GM19035 (cell line): ENCODE data around the gene SRSF1.

Source experiments
- ATAC-seq: cut with Tn5 transposase; IDR thresholded peaks from one replicate; pipeline ENCODE4 v1.9.1; 2021; ENCODE audit not compliant: unreplicated experiment

The SRSF1 gene

DNA sequence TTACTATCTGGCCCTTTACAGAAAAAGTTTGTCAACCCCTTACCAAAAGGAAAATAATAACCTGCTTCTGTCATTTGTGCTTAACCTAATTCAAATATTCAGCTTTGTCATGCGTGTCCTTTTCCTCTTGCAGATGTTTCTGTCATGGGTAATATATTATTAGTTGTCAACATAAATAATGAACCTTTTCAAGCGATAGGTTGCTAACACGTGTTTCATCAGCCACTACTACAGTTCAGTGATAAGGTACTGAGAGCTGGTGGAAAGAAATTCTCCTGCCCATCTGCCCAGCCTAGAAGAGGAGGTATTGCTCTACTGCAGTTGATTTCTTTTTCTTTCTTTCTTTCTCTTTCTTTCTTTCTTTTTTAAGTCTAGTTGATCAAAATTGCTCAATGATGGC, 12.0 kb upstream of the SRSF1 start:
- ATAC-seq, result no peak

DNA sequence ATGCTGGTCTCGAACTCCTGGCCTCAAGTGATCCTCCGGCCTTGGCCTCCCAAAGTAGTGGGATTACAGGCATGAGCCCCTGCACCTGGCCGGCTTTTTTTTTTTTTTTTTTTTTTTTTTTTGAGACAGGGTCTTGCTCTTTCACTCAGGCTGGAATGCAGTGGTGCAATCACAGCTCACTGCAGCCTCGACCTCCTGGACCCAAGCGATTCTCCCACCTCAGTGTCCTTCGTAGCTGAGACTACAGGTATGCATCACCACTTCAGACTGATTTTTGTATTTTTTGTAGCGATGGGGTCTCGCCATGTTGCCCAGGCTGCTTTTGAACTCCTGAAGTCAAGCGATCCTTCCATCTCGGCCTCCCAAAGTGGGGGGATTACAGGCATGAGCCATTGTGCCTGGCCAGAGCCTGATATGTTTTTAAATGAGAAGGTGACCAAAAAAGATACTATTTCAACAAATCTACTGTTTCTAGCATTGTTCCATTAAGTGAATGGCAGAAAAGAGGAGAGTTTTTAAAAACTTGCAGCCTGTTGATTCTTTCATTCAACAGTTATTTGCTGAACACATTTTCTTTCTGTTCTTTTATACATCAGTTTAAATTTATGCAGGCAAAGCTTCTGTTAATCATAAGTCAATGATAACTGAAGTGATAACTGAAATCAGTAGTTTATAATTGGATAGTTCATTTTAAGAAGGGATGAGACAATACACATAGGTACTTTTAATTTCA, 3.2 kb upstream of the SRSF1 start:
- ATAC-seq, result no peak

DNA sequence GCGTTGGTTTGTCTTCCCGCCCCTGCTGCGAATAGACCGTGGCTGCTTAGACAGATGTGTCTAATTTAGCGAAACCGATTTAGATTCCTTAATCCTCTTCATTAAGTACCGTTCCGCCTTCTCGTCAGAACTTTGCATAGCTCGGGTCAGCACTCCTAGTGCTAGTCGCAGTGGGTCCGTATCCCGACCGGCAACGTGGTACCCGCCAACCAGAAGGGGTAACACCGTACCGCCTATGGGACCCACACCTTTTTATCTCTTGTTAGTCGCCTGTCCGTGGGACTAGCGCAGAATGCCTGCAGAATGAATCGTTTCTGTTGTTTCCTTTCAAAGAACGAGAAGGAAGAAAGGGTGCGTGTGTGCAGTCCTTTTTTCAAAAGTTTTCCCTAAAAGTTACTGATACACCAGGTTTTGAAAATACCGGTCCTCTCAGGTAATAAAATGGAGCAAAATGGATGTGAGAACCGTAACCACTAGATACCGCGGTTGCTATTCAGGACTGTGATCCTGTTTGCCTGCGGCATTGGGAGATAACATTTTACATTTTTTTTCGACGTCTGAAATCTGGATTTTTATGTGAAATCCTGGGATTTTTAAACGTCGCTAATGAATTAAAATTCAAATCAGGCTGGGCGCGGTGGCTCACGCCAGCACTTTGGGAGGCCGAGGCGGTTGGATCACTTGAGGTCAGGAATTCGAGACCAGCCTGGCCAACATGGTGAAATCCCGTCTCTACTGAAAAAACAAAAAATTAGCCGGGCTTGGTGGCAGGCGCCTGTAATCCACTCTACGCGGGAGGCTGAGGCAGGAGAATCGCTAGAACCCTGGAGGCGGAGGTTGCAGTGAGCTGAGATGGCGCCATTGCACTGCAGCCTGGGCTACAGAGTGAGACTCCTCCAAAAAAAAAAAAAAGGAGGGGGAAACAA, 998 bp upstream of the SRSF1 start:
- ATAC-seq, result peak; percentile 32

DNA sequence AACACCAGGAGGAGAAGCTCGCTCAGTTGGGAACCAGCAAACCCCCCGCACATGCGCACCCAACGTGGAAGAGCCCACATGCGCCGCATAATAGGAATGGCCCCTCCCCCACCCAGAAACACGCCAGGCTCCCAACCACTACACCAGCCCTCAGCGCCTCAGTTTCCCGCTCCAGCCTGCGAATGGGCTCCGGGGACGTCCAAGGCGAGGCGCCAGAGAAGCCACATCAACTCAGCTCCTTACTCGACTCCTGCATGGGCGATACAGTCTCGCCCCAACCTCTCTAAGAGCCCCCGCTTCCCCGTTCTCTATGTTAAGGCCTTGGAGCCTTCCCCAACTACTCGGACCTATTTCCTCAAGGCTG, 504 bp downstream of the SRSF1 start:
- peak; percentile 3 for ATAC-seq

DNA sequence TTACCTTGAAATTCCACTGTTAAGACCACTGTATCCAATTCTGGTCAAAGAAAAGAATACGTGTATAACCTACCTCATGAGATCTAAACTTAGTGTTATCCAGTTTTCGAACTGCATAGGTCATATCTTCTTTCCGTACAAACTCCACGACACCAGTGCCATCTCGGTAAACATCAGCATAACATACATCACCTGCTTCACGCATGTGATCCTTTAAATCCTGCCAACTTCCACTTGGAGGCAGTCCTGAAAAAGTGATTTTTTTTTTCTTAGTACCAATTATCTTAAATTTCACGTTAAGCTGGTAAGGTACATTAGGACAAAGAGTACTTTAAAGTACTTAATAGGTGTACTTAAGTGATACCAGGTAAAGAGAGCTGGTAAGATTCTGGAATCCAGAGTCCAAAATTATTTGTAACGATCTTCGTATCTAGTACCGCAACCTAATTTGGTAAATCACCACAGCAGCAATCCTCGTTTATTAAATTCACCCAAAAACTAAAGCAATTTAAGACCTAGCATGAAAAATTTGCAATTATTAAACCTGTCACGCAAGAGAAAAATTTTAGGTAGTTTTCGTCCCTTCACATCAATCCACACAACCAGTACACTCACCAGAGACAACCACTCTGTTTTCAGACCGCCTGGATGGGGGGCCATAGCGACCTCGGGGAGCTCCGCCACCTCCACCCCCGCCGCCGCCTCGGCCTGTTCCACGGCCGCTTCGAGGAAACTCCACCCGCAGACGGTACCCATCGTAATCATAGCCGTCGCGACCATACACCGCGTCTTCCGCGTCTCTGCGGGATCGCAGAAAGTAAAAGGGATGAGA, 1.1 kb downstream of the SRSF1 start:
- no peak for ATAC-seq

DNA sequence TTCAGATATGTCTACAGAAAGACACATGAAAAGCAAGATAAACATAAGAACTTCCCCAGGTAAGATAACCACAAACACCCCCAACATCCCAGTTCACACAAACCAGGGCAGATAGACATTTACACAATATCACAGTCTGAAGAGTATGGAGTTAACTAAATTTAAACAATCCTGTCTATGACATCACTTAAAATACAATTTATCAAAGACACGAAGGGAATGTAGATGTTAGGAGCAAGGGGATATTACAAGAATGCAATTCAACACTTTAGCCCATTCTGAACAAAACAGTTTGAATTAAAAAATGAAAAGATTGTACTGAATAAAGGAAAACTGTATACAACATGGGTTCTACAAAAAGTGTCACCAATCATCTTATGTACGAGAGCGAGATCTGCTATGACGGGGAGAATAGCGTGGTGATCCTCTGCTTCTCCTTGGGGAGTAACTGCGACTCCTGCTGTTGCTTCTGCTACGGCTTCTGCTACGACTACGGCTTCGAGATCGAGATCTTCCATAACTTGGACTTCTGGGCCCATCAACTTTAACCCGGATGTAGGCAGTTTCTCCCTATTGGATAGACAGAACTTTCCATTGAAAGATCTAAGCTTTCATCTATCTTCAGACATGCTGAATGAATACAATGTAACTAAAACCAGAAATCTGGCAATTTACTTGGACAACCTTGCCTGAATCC, 1.9 kb downstream of the SRSF1 start:
- no peak for ATAC-seq

DNA sequence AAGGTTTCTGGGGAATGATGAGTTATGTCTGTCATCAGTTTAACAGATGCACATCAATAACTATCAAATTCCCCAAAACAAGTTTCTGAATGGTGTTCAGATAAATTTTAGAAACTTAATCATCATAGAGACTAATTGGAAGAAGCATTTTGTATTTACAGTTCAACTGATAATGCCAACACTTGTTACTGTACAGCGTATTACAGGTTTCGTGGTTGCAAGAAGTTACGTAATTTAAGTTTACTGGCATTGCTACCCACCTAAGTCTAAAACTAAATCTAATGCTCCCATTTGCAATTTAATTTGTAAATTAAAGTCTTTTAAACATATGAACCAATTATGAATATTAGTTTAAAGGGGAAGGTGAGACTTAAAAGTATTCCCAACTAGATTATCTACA, 3.0 kb downstream of the SRSF1 start:
- no peak for ATAC-seq

DNA sequence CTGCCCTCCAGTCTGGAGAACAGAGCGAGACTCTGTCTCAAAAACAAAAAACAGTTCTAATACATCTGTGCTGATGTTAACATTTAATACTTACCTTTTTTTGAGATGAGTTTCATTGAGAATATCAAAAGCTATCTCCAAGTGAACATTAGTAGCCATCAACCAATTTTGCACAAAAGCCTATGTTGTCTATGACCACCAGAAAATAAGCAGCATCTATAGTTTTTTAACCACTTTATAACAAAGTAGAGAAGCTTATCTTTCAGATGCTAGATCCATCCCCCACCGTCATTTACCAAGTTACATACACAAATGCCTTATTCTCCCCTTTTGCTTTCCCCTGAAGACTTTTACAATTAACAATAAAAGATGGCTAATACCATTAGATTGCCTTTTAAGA, 4.1 kb downstream of the SRSF1 start:
- no peak for ATAC-seq

DNA sequence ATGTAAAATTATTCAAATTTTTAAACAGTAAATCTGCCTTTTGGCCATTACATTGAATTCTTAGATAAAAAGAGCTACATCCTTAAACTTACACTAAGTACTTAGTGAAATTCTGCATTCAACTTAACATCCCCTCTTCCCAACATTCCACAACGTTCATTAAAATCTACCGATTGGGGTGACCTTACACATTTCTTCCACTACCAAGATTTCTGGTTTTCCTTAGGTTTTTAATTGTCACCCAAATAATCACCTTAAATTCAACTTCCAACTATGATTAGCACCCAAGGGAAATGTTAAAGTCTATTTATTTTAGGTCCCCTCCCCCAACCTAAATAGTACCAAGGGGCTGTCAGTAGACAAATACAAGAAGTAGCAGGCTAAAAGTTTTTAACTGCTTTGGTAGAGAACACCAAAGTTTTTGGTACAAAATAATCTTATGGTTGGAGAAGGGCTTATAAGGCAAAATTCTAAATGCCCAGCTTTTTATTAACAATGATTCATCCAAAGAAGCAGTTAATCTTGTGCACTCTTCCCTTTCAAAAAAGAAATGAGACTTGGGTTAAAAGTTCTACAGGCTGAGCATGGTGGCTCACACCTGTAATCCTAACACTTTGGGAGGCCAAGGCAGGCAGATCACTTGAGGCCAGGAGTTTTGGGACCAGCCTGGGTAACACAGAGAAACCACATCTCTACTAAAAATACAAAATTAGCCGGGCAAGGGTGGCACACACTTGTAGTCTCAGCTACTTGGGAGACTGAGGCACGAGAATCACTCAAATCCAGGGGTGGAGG, 4.7 kb downstream of the SRSF1 start:
- ATAC-seq, result no peak

DNA sequence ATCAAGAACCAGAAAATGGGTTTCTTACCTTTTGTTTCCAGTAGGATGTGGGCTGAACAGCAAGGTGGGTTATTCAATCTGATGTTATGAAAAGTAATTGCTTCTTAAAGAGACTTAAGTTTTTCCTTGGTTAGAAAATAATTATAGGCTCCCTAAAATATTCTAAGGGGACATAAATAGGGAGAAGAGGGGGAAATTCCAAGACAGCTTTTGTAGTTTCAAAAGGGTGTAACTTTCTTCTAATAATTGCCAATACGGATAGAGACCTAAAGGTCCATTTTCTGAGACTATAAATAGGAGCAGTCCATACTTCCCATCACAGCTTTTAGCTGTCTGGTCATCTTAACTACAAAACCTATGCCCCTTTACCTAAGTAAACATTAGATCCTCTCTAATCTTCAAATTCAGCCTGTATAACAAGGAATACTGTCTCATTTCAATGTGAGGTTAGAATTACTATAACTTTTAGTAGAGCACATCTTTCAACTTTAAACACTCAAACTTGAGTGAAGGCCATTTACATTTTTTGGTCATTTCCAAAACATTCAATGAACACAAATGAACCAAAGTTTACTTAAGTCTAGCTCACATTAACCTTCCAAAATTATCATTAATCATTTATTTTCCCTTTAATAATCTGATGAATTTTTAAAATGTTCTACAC, 5.5 kb downstream of the SRSF1 start:
- no peak for ATAC-seq

DNA sequence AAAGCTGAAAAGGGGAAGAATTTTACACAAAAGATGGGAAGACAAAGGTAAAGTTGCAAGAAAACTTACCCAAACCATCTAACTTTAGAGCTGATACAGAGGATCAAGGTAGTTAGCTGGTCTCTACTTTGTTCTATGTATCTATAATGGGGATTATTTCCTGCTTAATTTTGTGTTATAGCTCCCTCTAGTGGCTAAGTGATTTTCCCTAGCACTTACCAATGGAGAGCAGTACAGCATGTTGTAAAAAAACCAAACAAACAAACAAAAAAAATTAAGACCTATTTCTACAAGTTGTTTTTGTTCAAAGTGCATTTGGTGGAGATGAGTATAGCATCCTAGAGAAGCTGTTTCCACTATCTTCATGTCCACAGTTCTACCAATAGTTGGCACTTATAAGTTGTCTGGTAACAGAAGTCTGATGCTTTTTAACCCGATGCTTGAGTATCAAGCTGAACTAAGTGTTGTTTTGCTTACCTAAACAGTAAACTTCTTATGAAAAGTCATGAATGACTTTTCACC, 7.5 kb downstream of the SRSF1 start:
- no peak for ATAC-seq

DNA sequence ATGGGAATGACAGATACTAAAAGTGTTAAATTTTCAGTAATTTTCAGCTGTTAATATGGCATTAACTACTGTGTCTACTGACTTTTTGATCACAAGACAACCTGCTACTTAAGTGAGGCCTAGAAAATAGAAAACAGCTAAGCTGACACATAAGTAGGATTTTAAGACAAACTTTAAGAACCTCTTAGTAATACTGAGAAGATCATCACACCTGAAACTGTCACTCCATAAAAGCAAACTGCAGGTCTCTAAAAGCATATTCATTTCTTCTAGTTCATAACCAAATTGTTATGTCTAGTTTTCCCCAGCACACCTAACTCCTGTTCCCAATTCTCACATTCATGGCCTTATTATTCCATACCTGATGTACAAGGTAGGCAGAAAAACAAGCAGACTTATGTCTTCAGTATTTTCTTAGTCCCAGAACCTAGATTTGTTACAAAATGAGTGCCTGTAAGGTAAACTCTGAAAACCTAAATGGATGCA, 8.0 kb downstream of the SRSF1 start:
- no peak for ATAC-seq

DNA sequence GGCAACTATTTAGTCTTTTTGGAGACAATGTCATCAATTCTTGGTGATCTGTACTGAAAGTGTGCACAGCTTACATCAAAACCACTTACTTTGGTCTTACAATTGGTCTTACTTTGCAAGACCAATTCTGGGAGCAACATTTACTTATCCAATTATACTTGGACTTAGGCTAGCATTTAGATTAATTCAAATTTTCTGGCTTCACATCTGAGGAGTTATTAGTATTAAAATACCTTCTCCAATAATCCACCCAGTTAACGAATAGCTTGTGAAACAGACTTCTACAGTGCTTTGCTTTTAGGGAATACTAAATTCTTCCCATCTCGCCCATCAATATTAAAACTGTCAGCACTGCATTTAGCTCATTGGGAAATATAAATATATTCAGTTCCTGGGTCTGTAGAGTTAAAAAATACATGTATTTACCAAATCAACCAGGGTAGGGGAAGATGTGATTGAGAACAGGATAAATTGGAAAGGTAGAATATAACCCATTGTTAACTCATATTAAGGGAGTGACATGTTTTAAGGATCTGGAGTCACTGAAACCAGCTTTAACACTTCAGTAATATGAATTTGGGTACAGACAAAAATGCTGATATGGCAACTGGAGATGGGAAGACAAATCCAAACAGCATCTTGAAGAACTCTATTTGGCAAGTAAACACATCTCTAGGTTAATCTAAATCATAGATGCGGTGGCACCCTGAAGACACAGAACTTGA, 9.8 kb downstream of the SRSF1 start:
- ATAC-seq, result no peak

DNA sequence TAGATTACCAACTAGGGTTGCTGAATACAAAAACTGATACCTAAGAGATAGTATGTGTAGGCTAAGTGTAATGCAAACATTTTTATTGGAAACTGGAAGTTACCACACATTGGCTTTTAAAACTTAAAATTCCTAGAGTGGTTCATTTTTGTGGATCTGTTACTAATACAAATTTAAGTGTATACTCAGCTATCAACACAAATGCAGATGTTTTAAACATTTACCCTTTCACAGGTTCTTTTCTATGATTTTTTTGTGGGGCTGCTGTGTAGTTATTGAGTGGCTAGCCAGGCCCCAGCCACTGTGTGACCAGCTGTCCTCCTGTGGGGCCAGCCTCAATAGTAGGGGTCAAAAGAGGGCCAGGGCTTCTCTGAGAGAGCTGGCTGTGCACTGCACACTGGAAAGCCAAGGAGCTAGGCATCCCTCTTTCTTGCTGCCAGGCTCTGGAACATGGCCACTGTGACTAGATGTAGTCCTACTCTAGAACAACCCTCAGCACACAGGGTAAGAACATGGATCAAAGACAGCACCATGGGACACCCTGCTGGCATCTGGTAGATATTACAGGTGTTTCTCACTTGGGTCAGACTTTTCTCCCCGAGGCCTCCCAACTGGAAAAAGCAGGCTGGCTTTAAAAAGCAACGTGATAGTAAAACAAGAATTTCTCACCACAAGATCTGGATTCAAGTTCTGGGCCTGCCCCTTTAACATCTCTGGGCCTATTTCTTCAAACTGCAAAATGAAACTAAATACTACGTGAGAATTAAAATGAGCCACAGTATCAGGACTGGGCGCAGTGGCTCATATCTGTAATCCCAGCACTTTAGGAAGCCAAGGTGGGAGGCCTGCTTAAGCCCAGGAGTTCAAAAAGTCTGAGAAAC, 11.7 kb downstream of the SRSF1 start:
- ATAC-seq, result peak; percentile 70

DNA sequence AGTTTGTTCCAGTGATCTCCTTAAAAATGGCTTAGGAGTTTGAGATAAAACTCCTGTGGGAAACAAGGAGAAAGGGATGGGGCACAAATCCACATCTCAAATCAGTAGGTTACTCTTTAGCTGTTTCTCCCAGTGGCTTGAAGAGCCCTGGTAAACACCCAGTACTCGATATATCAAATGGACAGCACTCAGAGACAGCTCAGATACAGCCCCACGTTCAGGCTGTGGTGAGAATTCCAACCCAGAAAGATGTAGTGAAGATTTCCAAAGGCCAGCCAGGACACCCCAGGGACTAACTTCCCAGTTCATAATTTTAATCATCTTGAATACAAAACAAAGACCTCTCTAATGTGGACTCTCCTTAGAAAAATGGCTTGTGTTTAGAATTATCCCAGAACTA, 12.6 kb downstream of the SRSF1 start:
- ATAC-seq, result no peak

DNA sequence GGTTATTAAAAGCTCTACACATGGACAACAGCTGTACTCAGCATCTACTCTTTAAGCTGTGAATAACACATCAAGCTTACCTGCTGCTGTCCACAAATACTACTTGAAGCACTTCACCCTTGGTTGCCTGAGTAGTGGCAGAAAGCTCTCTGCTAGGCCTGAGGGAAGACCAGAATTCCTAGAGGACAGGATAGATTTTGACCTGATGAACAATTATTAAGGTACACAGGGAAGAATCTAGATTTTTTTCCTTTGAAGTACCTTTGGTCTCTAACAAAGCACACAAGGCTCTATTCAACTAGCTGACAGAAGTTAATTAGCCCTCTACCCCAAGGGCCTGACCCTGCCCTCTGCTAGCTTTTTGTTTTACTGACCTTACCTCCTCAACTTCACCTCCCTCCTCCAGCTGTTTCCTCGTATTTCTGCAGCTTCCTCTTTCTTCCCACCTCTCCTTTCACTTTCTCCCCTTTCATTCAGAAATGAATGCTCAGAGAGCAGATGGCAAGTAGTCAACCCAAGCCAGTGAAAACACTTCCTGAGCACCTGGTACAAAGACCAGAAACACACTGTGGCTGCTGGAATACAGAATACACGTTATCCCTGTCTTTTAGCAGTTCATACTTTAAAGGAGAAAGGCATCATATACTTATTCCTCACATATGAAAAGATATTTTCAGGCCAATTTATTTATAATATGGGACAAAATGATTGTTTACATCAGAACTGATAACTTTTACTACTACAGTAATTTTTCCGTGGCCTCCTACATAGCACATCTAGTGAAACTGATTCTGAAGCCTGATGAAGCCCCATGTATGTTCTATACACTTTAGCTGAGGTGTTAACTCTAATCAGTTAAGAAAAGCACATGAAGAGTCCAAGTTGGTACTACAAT, 13.3 kb downstream of the SRSF1 start:
- no peak for ATAC-seq

DNA sequence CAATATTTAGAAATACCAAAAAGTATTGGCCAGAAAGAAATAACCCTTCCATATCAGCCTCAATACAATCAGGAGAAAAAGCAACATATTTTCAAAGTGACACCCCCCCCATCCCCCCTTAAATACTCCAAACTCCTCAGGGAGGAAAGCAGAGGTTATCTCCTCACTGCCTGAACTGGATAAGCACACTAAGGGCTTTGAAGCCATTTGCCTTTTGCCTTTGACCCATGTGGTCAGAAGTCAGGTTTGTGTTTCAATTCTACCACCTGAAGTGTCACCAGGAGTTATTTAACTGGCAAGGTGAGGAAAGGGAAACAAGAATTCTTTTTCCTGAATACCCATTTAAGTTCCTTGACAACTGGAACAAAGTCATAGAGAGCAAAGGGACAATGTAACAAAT, 15.5 kb downstream of the SRSF1 start:
- ATAC-seq, result no peak
